NT2/D1 (cell line): ENCODE results near the gene GNG5.
"Not testable (repeated sequence)": the region's sequence is repeated elsewhere in the genome, so short reads cannot be mapped to it uniquely, and the experiment has no call there.

ENCODE experiments used
- DNase-seq: peaks from one replicate; pipeline ENCODE4 v3.0.0-alpha.2; 2011; ENCODE audit warnings: low read depth, low spot score
- H3K27me3 ChIP-seq: 2 replicates; pipeline ENCODE4 v1.6.0; 2011; ENCODE audit warnings: mild to moderate bottlenecking; ENCODE audit not compliant: insufficient read length, insufficient read depth
- H3K36me3 ChIP-seq: 2 replicates; pipeline ENCODE4 v1.6.1; 2011; ENCODE audit warnings: mild to moderate bottlenecking, low read length, mixed read lengths; ENCODE audit not compliant: insufficient read depth, insufficient read length
- H3K4me1 ChIP-seq: 2 replicates; pipeline ENCODE4 v1.5.1; 2011; ENCODE audit not compliant: insufficient read depth, insufficient read length
- H3K4me3 ChIP-seq: 2 replicates; pipeline ENCODE4 v1.5.1; 2011; ENCODE audit warnings: low read depth; ENCODE audit not compliant: insufficient read length
- H3K9ac ChIP-seq: 2 replicates; pipeline ENCODE4 v1.6.0; 2011; ENCODE audit warnings: low read depth; ENCODE audit not compliant: insufficient read length
- H3K9me3 ChIP-seq: 2 replicates; pipeline ENCODE4 v1.5.1; 2011; ENCODE audit warnings: mild to moderate bottlenecking, low read length; ENCODE audit not compliant: insufficient read depth
- SUZ12 ChIP-seq: IDR thresholded peaks from 2 replicates; pipeline ENCODE4 v1.6.1; 2011; ENCODE audit not compliant: insufficient read length, insufficient read depth; ENCODE audit errors: extremely low read depth
- YY1 ChIP-seq: IDR thresholded peaks from 2 replicates; pipeline ENCODE4 v1.6.1; 2011; ENCODE audit not compliant: insufficient read length, insufficient read depth
- ZNF274 ChIP-seq: IDR thresholded peaks from 2 replicates; pipeline ENCODE4 v1.6.1; 2011; ENCODE audit warnings: mild to moderate bottlenecking, low read depth, low read length

GNG5 gene

DNA sequence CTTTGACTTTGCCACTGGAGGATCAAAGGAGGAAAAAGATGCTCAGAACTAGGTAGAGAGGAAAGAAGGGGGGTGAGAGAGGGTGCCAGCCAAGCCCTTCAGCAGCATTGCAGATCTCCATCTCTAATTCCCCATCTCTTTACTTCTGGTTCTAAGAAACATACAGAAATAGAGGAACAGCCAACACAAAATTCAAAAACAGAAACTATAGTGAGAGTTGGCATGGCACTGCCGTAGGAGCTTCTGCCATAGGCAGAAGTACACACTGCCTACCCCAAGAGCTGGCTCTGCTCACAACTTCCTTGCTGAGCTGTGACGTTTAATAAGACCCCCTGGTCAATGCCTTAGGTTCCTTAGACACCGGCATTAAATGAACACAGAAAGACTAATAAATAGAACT is 53.9 kb downstream of the GNG5 start:
- Histone ChIP-seq H3K9ac (no peak overlapping the region), H3K4me1 (no peaks in the 10 kb centered on the region), H3K9me3 (no peaks in the 10 kb centered on the region), H3K27me3 (no peaks in the 10 kb centered on the region), H3K4me3 (no peak overlapping the region), H3K36me3 (no peaks in the 10 kb centered on the region)
- no peak for TF ChIP-seq SUZ12
- TF ChIP-seq ZNF274, result no peak
- no peak for TF ChIP-seq YY1
- no peak for DNase-seq

DNA sequence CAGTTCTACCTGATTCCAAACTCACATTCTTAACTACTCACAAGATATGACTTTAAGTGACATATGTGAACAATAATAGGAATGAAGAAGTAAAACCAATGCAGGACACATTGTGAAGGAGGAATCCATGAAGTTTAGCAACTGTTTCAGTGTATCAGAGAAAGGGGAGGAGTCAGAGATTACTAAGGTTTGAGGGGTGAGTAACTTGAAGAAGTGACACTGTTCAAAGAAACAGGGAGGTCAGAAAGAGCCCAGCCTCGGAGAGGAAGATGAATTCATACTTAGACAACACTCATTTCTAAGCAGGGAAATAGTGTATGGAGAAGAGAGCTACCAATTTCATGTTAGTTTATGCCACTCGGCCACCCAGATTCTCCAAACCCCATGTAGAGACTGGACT is 55.5 kb downstream of the GNG5 start:
- DNase-seq, result no peak
- no peaks in the 10 kb centered on the region for H3K4me1 ChIP-seq
- no peaks in the 10 kb centered on the region for H3K27me3 ChIP-seq
- no peak for TF ChIP-seq SUZ12
- TF ChIP-seq YY1, result no peak
- H3K9ac ChIP-seq, result no peak overlapping the region
- no peaks in the 10 kb centered on the region for H3K9me3 ChIP-seq
- H3K36me3 ChIP-seq, result no peaks in the 10 kb centered on the region
- no peak overlapping the region for H3K4me3 ChIP-seq

DNA sequence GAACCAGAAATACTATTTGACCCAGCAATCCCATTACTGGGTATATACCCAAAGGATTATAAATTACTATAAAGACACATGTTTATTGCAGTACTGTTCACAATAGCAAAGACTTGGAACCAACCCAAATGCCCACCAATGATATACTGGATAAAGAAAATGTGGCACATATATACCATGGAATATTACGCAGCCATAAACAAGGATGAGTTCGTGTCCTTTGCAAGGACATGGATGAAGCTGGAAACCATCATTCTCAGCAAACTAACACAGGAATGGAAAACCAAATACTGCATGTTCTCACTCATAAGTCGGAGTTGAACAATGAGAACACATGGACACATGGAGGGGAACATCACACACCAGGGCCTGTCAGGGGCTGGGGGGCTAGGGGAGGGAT is 57.7 kb downstream of the GNG5 start:
- not testable (repeated sequence) for H3K4me3 ChIP-seq, H3K9ac ChIP-seq, H3K36me3 ChIP-seq, DNase-seq, H3K4me1 ChIP-seq, H3K9me3 ChIP-seq, H3K27me3 ChIP-seq
